Endothelial cell of umbilical vein (primary cell): ENCODE results near the gene CXorf66. TPM values are rescaled to one million over a fixed set of nuclear protein-coding genes. Genes with fewer than 3 reads are reported as not detected.

Experiments
- BruUV-seq: library from RNA; stranded (reverse); fragments of 400-500 nt; replicated peaks from 2 replicates; lab custom pipeline; 2021; lab: Mats Ljungman, UMichigan
- CTCF ChIA-PET: fragments of 300-600, 350-600 bp; sonication (Branson Sonifier 250); formaldehyde crosslinking; loops from one replicate; lab custom pipeline; 2021; ENCODE audit warnings: antibody characterized with exemption, inconsistent platforms; lab: Charles Lee
- POLR2A ChIA-PET: fragments of 300-600, 350-600 bp; sonication (Branson Sonifier 250); formaldehyde crosslinking; loops from one replicate; lab custom pipeline; 2021; ENCODE audit warnings: antibody characterized with exemption, inconsistent platforms; lab: Charles Lee
- DNase-seq: peaks from one replicate; pipeline ENCODE4 v3.0.0-alpha.2; 2011; ENCODE audit warnings: low read depth, low spot score
- FAIRE-seq: peaks from 2 replicates; lab custom pipeline; 2011; peaks lifted over from hg19 to GRCh38; lab: Jason Lieb, UNC
- H2AFZ ChIP-seq: 2 replicates; pipeline ENCODE4 v1.6.0; 2012; ENCODE audit warnings: low read depth, low read length, control low read depth, inconsistent platforms
- H3K27ac ChIP-seq: 2 replicates; pipeline ENCODE4 v1.5.1; 2011; ENCODE audit warnings: low read depth, mild to moderate bottlenecking, control low read depth, low read length, moderate library complexity; ENCODE audit not compliant: insufficient read depth
- H3K27me3 ChIP-seq, 2 experiments: 2 replicates each; pipeline versions ENCODE4 v1.6.0 to v1.6.1; 2011; ENCODE audit warnings: low read length in 2 of 2, mixed read lengths in 1 of 2; ENCODE audit not compliant: control insufficient read depth in 2 of 2, insufficient read depth in 2 of 2
- H3K36me3 ChIP-seq, 2 experiments: 2 replicates in 1 of 2; 3 replicates in 1 of 2; pipeline ENCODE4 v1.5.1; 2011; ENCODE audit warnings: low read length in 2 of 2, mild to moderate bottlenecking in 1 of 2, moderate library complexity in 1 of 2; ENCODE audit not compliant: control insufficient read depth in 2 of 2, insufficient read depth in 2 of 2; ENCODE audit errors: extremely low read depth in 1 of 2
- H3K4me1 ChIP-seq: 3 replicates; pipeline ENCODE4 v1.5.1; 2011; ENCODE audit warnings: mild to moderate bottlenecking, low read length; ENCODE audit not compliant: control insufficient read depth, insufficient read depth; ENCODE audit errors: extremely low read depth
- H3K4me2 ChIP-seq: 2 replicates; pipeline ENCODE4 v1.6.1; 2011; ENCODE audit warnings: low read length, control low read depth, mixed read lengths; ENCODE audit not compliant: insufficient read depth
- H3K4me3 ChIP-seq, 3 experiments: fragments of 200-600 bp in 1 of 3; sonication (generic), shearing (Covaris generic) in 1 of 3; replicated peaks in 1 of 3; 2 replicates each; pipeline ENCODE4 v1.5.1; 2011 to 2016; ENCODE audit warnings: control low read depth in 3 of 3, low read length in 3 of 3, mild to moderate bottlenecking in 2 of 3, inconsistent platforms in 1 of 3, low read depth in 1 of 3, moderate library complexity in 1 of 3; ENCODE audit not compliant: insufficient read depth in 1 of 3
- H3K79me2 ChIP-seq: 2 replicates; pipeline ENCODE4 v1.6.0; 2012; ENCODE audit warnings: low read length, inconsistent platforms; ENCODE audit not compliant: control insufficient read depth, insufficient read depth
- H3K9ac ChIP-seq: replicated peaks from 2 replicates; pipeline ENCODE3; 2011; ENCODE audit warnings: low read length, control low read depth; ENCODE audit not compliant: insufficient read depth; ENCODE audit errors: extremely low read depth
- H3K9me1 ChIP-seq: replicated peaks from 3 replicates; pipeline ENCODE4 v1.6.0; 2011; ENCODE audit warnings: mild to moderate bottlenecking, low read length; ENCODE audit not compliant: control insufficient read depth, insufficient read depth; ENCODE audit errors: extremely low read depth
- H3K9me3 ChIP-seq: replicated peaks from 2 replicates; pipeline ENCODE4 v1.5.1; 2012; ENCODE audit warnings: low read length, inconsistent platforms; ENCODE audit not compliant: control insufficient read depth, insufficient read depth
- H4K20me1 ChIP-seq: replicated peaks from 2 replicates; pipeline ENCODE3; 2011; ENCODE audit warnings: mild to moderate bottlenecking, low read length; ENCODE audit not compliant: control insufficient read depth, insufficient read depth; ENCODE audit errors: extremely low read depth
- CTCF ChIP-seq, 2 donors: IDR thresholded peaks; 1 replicate in 1 of 2; 2 replicates in 1 of 2; pipeline ENCODE4 v1.5.1; 2011; ENCODE audit warnings: low read length in 2 of 2, mild to moderate bottlenecking in 2 of 2, moderate library complexity in 2 of 2, control low read depth in 1 of 2, inconsistent platforms in 1 of 2, low read depth in 1 of 2; ENCODE audit not compliant: insufficient read depth in 1 of 2; ENCODE audit errors: extremely low read depth in 1 of 2
- EZH2 ChIP-seq: IDR thresholded peaks from 2 replicates; pipeline ENCODE4 v1.6.1; 2012; ENCODE audit warnings: borderline replicate concordance, low read depth, mild to moderate bottlenecking, moderate library complexity, low read length, inconsistent platforms; ENCODE audit not compliant: severe bottlenecking
- FOS ChIP-seq: IDR thresholded peaks from 2 replicates; pipeline ENCODE4 v1.6.1; 2011; ENCODE audit warnings: mild to moderate bottlenecking, low read length, moderate library complexity, borderline replicate concordance; ENCODE audit not compliant: insufficient read depth
- GATA2 ChIP-seq: IDR thresholded peaks from 2 replicates; pipeline ENCODE4 v1.7.0; 2011; ENCODE audit warnings: low read depth, mild to moderate bottlenecking, moderate library complexity, mixed read lengths, low read length; ENCODE audit not compliant: insufficient read length, insufficient read depth
- JUN ChIP-seq: IDR thresholded peaks from 2 replicates; pipeline ENCODE4 v1.6.1; 2011; ENCODE audit warnings: borderline replicate concordance, low read depth; ENCODE audit not compliant: insufficient read length, insufficient read depth
- MAX ChIP-seq: IDR thresholded peaks from 2 replicates; pipeline ENCODE4 v1.6.1; 2011; ENCODE audit not compliant: insufficient read depth, insufficient read length
- MYC ChIP-seq: IDR thresholded peaks from one replicate; pipeline ENCODE4 v1.6.1; 2011; ENCODE audit warnings: mild to moderate bottlenecking, low read depth, low read length
- POLR2A ChIP-seq: IDR thresholded peaks from 2 replicates; pipeline ENCODE4 v1.6.1; 2012; ENCODE audit warnings: low read depth, mild to moderate bottlenecking, control low read depth, low read length
- POLR2AphosphoS5 ChIP-seq: IDR thresholded peaks from 2 replicates; pipeline ENCODE4 v1.6.1; 2012; ENCODE audit warnings: low read depth, mild to moderate bottlenecking, control low read depth, low read length, moderate library complexity; ENCODE audit not compliant: insufficient read depth
- dilution Hi-C: fragments of 300-500 bp; cut with MboI; formaldehyde crosslinking; loops from one replicate; pipeline ENCODE4 v1.15.0; 2019; ENCODE audit warnings: low sequenced_read_pairs; ENCODE audit not compliant: extremely low pct_ligation_motif_present
- intact Hi-C: fragments of 100-400 bp; cut with micrococcal nuclease; formaldehyde crosslinking; loops from one replicate; pipeline ENCODE4 v1.10.0; 2022
- polyA plus RNA-seq, 4 experiments: library from polyadenylated mRNA; depleted of rRNA in 3 of 4; stranded (reverse) in 3 of 4; unstranded in 1 of 4; fragments of >200 nt; gene quantifications; 2 replicates each; pipeline versions ENCODE4 v1.2.1 to v1.2.3, GENCODE V29; 2011 to 2012; ENCODE audit warnings: missing spikeins in 1 of 4
- total RNA-seq: library from RNA; stranded (reverse); gene quantifications from 2 replicates; pipeline ENCODE4 v1.2.3, GENCODE V29; 2021

Gene CXorf66
- total and polyA plus RNA-seq, 2 donors (not counting 3 experiments of a cell fraction or from before 2014, with no cell fraction given), result not detected

GRCh38 chrX:139949703-139950102 lies 15.6 kb downstream of the CXorf66 start:
- intact Hi-C loops, result no loop called here
- BruUV-seq, result no TSS peak
- dilution Hi-C loops, result no loop called here

More at GRCh38 chrX:139949703-139950102, 15.6 kb downstream of the CXorf66 start:
- H3K4me2 ChIP-seq, result no peak overlapping the region
- DNase-seq (no peak), FAIRE-seq (peak; percentile 8)
- no peaks in the 10 kb centered on the region for H3K27me3 ChIP-seq
- H4K20me1 ChIP-seq, result no peaks in the 10 kb centered on the region
- no peaks in the 10 kb centered on the region for H3K79me2 ChIP-seq
- H3K4me3 ChIP-seq, result no peak overlapping the region
- H3K36me3 ChIP-seq, result no peaks in the 10 kb centered on the region
- ChIA-PET CTCF (no interaction called here), POLR2A (no interaction called here)
- no peak overlapping the region for H3K9ac ChIP-seq
- no peaks in the 10 kb centered on the region for H3K4me1 ChIP-seq
- no peaks in the 10 kb centered on the region for H3K9me1 ChIP-seq
- no peak overlapping the region for H2AFZ ChIP-seq
- no peaks in the 10 kb centered on the region for H3K9me3 ChIP-seq
- no peak overlapping the region for H3K27ac ChIP-seq
- no peak for TF ChIP-seq MYC
- no peak for TF ChIP-seq FOS
- TF ChIP-seq EZH2, result no peak
- no peak for TF ChIP-seq MAX
- no peak for TF ChIP-seq CTCF (IDR thresholded peaks at IDR 0.05; ENCODE audit: extremely low read depth in 1 of 2, insufficient read depth in 1 of 2, low read depth in 1 of 2, low read length in 2 of 2)
- TF ChIP-seq GATA2, result no peak
- no peak for TF ChIP-seq POLR2A
- TF ChIP-seq JUN, result no peak
- TF ChIP-seq POLR2AphosphoS5, result no peak
